ENCODE results near the gene CDK14. TPM values are rescaled to one million over a fixed set of nuclear protein-coding genes. Genes with fewer than 3 reads are reported as not detected.

The CDK14 gene
- total RNA-seq, 4 donors from 2014 or later, result 3.3 to 61.6 (median 38.7) TPM

DNA sequence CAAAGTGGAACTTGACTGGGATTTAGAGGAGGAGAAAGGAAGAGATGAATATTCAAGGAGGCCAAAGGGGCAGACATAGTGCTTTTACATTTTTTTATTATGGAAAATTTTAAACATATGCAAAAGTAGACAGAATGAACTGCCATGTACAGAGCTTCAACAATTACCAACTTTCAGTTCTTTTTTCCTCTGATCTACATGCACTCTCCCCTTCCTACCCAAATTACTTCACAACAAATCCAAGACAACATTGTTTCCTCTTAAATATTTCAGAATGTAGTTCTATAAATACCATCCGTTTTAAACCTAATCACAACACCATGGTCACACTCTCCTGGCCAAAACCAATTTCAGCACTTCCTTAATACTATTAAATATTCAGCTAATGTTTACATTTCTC is 584.6 kb downstream of the CDK14 start:
- Histone ChIP-seq H3K9me3 (no peaks in the 10 kb centered on the region), H3K4me3 (no peak overlapping the region), H3K4me1 (no peaks in the 10 kb centered on the region), H3K27me3 (no peaks in the 10 kb centered on the region), H3K36me3 (no peaks in the 10 kb centered on the region), H3K27ac (no peak overlapping the region)
- TF ChIP-seq CTCF (IDR thresholded peaks at IDR 0.05), result no peak
- no peak for TF ChIP-seq POLR2A (IDR thresholded peaks at IDR 0.05)
- no peak for DNase-seq
- intact Hi-C loops (cut with DNase I; ENCODE audit: low total_unique reads), result no loop called here

- H3K4me3 ChIP-seq, result no peak overlapping the region
- intact Hi-C loops (cut with DNase I; ENCODE audit: low total_unique reads), result no loop called here
- H3K27me3 ChIP-seq, result no peaks in the 10 kb centered on the region
- no peak for DNase-seq
- no peaks in the 10 kb centered on the region for H3K9me3 ChIP-seq
- H3K4me1 ChIP-seq, result no peaks in the 10 kb centered on the region
- H3K27ac ChIP-seq, result no peak overlapping the region
- H3K36me3 ChIP-seq, result no peaks in the 10 kb centered on the region
- no peak for TF ChIP-seq POLR2A (IDR thresholded peaks at IDR 0.05)
- TF ChIP-seq CTCF (IDR thresholded peaks at IDR 0.05), result no peak
Measured at GRCh38 chr7:91181949-91182348, 585.8 kb downstream of the CDK14 start.

DNA sequence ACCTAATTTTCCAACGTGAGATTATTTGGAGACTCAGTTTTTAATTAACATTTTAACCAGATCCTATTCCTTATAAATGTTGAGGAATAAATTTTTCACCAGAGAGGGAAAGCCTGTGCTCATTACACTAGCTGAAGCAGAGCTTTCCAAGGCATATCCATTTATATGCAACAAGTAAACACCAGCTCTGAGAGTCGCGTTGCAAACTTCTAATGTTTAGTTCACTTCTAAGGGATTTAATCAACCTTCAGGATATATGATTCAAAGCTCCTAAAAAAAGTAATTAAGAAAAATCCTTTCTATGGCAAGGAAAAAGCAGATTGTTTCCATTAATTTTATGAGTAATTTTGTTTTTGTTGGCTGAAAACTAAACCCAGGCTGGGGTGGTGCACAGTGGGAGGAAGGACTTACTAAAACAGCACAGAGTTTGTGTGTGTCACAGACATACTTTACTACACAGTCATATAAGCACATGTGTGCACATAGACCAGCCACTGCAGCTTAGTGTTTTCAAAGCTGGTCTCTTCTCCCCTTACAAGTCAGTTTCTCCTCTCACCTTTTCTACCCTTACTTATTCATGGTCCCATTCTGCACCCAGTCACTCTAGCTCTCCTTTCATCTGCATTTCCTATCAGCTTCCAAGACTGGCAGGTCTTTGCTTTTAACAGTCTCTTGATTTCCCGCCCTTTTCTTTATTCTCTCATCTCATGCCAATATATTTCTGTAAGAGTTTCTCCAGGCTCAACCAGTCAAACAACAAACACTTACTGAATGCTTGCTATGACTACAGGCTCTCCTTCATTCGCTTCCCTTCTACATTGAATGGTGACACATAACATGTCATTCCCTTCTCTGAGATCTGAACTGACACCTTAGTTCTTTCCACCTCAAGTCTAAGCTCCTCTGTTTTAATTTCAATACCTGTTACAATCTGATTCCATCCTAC is 587.0 kb downstream of the CDK14 start:
- Histone ChIP-seq H3K27me3 (no peaks in the 10 kb centered on the region), H3K27ac (no peak overlapping the region), H3K4me3 (no peak overlapping the region), H3K4me1 (no peaks in the 10 kb centered on the region), H3K9me3 (no peaks in the 10 kb centered on the region), H3K36me3 (no peaks in the 10 kb centered on the region)
- no peak for TF ChIP-seq POLR2A (IDR thresholded peaks at IDR 0.05)
- no peak for TF ChIP-seq CTCF (IDR thresholded peaks at IDR 0.05)
- no peak for DNase-seq
- intact Hi-C loops (cut with DNase I; ENCODE audit: low total_unique reads), result no loop called here

GRCh38 chr7:91185771-91186170 is 589.6 kb downstream of the CDK14 start:
- TF ChIP-seq CTCF (IDR thresholded peaks at IDR 0.05), result no peak
- no peak for TF ChIP-seq POLR2A (IDR thresholded peaks at IDR 0.05)
- intact Hi-C loops (cut with DNase I; ENCODE audit: low total_unique reads), result no loop called here
- no peaks in the 10 kb centered on the region for H3K9me3 ChIP-seq
- H3K27ac ChIP-seq, result no peak overlapping the region
- H3K4me3 ChIP-seq, result no peak overlapping the region
- no peak for DNase-seq
- H3K36me3 ChIP-seq, result no peaks in the 10 kb centered on the region
- H3K27me3 ChIP-seq, result no peaks in the 10 kb centered on the region
- H3K4me1 ChIP-seq, result no peaks in the 10 kb centered on the region

DNA sequence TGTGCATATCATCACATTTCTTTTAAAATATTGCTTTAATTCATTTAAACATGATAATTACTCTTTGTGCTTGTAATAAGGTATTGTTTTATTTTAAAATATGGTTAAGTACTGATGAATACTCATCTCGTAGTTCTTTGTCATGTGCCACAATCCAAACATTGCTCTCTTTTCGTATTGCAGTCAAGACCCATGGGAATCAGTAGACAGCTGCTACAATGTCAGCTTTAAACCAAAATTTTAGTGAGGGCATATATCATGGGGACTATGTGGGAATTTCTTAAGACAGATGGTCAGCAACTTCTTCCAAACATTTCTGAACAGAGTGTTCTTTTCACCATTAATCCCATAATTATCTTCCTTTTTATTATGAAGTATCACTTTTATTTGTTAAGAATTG is 590.9 kb downstream of the CDK14 start:
- no peak overlapping the region for H3K4me3 ChIP-seq
- no peaks in the 10 kb centered on the region for H3K36me3 ChIP-seq
- H3K4me1 ChIP-seq, result no peaks in the 10 kb centered on the region
- TF ChIP-seq POLR2A (IDR thresholded peaks at IDR 0.05), result no peak
- no peak for TF ChIP-seq CTCF (IDR thresholded peaks at IDR 0.05)
- DNase-seq, result no peak
- no peak overlapping the region for H3K27ac ChIP-seq
- intact Hi-C loops (cut with DNase I; ENCODE audit: low total_unique reads), result no loop called here
- no peaks in the 10 kb centered on the region for H3K27me3 ChIP-seq
- no peaks in the 10 kb centered on the region for H3K9me3 ChIP-seq
